GM21825 (cell line): ENCODE data around the gene SF3B3.
"Not testable (repeated sequence)": the region's sequence is repeated elsewhere in the genome, so short reads cannot be mapped to it uniquely, and the experiment has no call there.

Experiments
- ATAC-seq: cut with Tn5 transposase; IDR thresholded peaks from one replicate; pipeline ENCODE4 v1.9.1; 2021; ENCODE audit warnings: mild to moderate bottlenecking, moderate library complexity; ENCODE audit not compliant: unreplicated experiment

Gene SF3B3

GRCh38 chr16:70510216-70510615 is 13.4 kb upstream of the SF3B3 start:
- no peak for ATAC-seq

DNA sequence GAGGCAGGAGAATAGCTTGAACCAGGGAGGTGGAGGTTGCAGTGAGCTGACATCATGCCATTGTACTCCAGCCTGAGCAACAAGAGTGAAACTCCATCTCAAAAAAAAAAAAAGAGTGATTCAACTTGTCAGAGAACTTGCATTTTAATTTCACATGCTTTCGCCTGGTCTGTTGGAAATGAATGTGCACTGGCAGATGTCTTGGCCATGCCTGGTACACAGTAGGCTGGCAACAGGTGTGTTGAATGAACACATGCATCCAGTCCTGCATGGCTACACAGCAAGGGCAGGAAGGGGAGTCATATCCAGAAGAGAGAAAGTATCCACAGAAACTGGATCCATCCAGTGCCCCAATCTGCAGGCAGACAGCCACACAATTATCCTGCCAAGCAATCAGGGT is 11.8 kb upstream of the SF3B3 start:
- no peak for ATAC-seq

DNA sequence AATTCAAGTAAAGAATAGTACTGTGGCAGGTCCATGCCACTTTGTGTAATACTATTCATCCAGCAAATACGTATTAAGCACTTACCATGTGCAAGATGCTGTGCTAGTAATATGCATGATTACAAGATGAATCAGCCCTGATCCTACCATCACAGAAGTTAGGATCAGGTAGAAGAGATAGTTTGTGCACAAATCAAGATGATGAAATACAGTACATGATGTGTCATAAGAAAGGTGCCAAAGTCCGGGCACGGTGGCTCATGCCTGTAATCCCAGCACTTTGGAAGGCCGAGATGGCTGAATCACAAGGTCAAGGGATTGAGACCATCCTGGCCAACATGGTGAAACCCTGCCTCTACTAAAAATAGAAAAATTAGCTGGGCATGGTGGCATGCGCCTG is 11.2 kb upstream of the SF3B3 start:
- ATAC-seq, result no peak

DNA sequence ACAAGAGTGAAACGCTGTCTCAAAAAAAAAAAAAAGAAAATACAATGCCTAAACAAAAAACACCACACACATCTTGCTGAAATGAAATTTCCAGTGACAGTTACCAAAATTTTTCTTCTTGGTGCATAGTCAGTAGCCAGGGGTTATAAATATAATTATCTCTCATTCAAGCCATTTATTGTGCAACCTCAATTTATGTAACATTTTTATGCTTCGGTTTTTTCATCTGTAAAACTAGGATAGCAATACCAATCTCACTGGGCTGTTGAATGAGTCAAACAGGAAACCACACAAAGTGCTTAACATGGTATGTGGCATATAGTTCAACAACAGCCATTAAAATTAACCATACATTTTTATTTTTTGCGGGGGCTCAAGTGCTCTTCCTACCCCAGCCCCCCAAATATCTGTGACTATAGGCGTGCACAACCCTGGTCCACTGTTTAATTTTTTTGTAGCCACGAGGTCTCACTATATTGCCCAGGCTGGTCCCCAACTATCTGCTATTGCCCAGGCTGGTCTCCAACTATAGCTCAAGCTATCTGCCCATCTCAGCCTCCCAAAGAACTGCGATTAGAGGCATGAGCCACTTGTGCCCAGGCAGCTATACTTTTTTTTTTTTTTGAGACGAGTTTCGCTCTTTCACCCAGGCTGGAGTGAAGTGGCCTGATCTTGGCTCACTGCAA is 2.9 kb upstream of the SF3B3 start:
- ATAC-seq, result no peak

GRCh38 chr16:70522216-70523075 is 1.2 kb upstream of the SF3B3 start:
- no peak for ATAC-seq

DNA sequence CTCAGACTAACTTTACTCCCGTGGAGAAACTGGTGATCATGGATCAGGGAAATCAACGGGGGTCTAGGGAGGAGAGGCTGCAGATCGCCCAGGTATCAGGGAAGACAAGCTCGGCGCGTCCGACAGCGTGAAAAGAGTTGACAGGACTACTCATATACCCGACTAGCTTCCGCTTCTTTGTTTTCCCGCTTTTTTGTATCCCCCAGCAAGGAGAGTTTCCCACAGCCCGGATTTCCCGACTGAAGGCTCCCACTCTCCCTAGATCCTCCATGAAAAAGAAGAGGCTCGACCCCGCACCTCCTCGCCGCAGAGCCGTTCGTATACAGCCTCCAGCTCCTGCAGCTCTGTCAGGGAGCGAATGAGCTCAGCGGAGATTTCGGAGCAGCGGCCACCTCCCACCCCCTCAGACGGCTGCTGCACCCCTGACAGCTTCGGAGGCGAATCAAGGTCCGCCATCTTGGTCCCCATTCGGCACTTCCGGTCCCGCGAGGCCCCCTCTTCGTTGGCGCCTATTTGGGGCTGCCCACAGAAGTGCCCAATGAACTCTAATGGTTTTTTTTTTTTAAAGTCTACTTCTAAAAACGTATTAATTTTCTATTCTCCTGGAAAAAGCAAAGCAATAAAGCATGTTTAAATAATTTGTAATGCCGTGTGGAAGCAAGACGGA is 407 bp upstream of the SF3B3 start, which contains the start of gene COG4:
Gene COG4 (minus strand): TSS at position 479 of the 667 bp plus-strand sequence. CDS start 11 bp downstream, at position 468.
- peak; percentile 65 for ATAC-seq

DNA sequence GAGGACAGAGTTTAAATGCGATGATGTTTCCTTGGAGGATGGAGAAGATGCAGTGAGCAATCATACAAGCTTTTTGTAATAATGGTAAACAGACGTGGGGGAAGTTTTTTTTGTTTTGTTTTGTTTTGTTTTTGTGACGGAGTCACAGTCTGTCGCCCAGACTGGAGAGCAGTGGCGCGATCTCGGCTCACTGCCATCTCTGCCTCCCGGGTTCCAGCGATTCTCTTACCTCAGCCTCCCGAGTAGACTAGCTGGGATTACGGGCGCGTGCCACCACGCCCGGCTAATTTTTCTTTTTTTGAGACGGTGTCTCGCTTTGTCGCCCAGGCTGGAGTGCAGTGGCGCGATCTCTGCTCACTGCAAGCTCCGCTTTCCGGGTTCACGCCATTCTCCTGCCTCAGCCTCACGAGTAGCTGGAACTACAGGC is 796 bp downstream of the SF3B3 start:
- not testable (repeated sequence) for ATAC-seq

DNA sequence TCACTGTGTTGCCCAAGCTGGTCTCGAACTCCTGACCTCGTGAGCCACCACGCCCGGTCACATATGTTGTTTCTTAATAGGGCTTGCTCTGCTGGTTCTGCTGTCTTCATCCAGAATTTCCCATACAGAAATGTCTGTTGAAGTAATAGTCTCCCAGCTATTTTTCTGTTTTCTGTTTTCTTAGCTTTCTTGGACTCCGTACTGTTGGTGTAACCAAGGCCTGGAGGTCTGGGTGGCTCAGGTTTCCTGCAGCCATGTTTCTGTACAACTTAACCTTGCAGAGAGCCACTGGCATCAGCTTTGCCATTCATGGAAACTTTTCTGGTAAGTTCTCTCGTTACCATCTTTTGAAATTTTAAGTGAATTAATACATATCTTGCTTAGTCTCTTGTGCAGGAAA is 2.8 kb downstream of the SF3B3 start:
- ATAC-seq, result no peak

GRCh38 chr16:70527315-70527996 is 3.8 kb downstream of the SF3B3 start:
- no peak for ATAC-seq

DNA sequence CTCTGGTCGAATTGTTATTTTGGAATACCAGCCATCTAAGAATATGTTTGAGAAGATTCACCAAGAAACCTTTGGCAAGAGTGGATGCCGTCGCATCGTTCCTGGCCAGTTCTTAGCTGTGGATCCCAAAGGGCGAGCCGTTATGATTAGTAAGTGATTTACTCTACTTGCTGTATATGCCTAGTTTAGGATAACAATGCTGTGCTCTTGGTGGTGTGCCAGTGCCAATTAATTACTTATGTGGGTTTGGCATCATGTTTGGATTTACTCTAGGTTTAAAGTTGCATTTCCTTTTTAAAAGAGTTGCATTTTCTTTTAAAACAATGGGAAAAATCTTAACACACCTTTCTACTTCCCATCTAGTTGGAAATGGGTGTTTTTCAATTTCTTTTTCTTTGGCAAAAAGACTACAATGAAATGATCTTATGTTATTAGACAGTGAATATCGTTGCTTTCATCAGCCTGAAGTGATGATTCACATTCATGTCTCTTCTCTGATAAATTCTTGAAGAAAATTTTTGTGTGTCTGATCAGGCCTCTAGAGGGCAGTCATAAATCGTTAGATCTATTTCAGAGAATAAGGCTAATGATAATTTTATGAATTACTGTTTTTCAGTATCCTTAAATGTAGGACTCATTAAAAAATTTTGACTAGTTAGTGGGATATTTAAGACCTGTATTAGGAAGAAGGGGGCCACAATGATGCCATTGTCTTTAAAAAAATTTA is 5.6 kb downstream of the SF3B3 start:
- no peak for ATAC-seq

- ATAC-seq, result not testable (repeated sequence)
Measured at GRCh38 chr16:70529954-70530353, 6.3 kb downstream of the SF3B3 start.

DNA sequence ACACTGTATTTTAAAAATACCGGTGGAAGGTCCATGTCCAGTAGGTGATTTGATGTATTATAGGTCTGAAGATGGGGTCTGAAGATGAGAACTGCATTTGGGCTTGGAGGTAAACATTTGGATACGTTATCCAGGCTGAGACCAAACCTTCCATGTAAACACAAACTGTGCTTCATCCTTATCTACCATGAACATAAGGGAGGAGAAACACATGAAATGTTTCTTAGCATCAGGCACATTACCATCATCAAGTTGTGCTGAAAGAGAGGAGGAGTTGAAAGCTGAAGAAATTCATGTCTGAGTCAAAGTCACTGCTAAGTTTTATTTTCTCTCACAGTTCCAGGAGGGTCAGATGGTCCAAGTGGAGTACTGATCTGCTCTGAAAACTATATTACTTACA is 11.4 kb downstream of the SF3B3 start:
- ATAC-seq, result no peak

DNA sequence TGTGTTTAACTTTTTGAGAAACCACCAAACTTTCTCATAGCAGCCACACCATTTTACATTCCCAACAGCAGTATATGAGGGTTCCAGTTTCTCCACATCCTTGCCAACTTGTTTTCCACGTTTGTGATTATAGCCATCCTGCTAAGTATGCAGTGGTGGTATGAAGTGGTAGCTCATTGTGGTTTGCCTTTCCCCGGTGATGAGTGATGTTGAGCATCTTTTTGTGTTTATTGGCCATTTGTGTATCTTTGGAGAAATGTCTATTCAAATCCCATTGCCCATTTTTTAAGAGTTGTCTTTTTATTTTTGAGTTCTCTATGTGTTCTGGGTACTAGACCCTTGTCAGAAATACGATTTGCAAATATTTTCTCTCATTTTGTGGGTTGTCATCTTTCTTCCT is 17.4 kb downstream of the SF3B3 start:
- no peak for ATAC-seq

DNA sequence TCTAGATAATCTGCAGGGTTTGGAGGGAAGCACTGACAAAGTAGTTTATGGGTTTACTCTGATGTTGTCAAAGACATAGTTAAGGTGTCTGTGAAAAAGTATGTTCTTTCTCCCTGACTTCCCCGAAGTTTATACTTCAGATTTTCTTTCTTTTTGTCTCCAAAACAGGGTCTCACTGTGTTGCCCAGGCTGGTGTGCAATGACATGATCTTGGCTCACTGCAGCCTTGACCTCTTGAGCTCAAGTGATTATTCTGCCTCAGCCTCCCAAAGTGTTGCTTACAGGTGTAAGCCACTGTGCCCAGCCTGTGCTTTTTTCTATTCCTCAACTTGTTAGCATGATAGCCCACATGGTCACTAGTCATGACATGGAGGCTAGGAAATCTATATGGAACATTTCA is 20.9 kb downstream of the SF3B3 start:
- ATAC-seq, result no peak

GRCh38 chr16:70548936-70549335 is 25.3 kb downstream of the SF3B3 start:
- no peak for ATAC-seq

GRCh38 chr16:70550082-70550481 is 26.5 kb downstream of the SF3B3 start:
- no peak for ATAC-seq

GRCh38 chr16:70551788-70552187 is 28.2 kb downstream of the SF3B3 start:
- no peak for ATAC-seq

- ATAC-seq, result no peak
Measured at GRCh38 chr16:70552675-70553074, 29.1 kb downstream of the SF3B3 start.

DNA sequence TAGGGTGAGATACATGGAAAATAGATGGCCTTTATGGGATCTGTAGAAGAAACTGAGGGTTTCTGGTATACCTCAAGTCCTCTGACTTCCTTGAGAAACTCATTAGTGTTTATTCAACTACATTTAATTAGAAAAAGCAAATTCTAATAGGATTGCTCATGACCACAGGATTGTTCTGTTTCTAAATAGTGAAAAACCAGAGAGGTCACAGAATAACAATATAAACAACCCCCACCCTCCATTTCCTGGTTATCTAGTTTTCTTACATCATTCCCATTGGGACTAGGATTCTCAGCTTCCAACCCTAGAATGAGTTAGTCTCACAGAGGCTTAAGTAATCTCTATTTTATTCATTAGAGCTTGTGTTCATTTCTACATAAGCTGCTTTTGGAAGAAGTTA is 30.0 kb downstream of the SF3B3 start:
- no peak for ATAC-seq

DNA sequence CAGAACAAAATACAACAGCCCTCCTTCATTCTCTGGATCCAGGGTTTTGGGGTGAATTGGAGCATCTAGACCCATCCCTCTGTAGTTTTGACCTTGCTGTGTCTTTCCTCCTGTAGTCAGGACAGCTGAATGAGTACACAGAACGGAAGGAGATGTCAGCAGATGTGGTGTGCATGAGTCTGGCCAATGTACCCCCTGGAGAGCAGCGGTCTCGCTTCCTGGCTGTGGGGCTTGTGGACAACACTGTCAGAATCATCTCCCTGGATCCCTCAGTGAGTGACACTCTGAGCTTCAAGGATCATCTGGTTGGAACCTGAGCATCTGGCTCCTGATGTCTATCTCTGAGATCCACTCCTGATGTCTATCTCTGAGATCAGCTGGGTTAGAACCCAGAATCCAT is 32.4 kb downstream of the SF3B3 start:
- ATAC-seq, result no peak
